GM12878 (cell line): ENCODE data around the gene ME2. TPM values are rescaled to one million over a fixed set of nuclear protein-coding genes. Genes with fewer than 3 reads are reported as not detected.

Experiments used
- ATAC-seq: fragments of 200-7000 bp; cut with Tn5 transposase; 3 replicates; pipeline ENCODE4 v1.9.1; 2020; ENCODE audit warnings: mild to moderate bottlenecking, moderate library complexity
- BruUV-seq: library from RNA; stranded (reverse); fragments of 400-500 nt; replicated peaks from 2 replicates; lab custom pipeline; 2021; lab: Mats Ljungman, UMichigan
- CTCF ChIA-PET: fragments of 300-600 bp; sonication (Branson Sonifier 250); formaldehyde crosslinking; extraction: SDS; loops from one replicate; lab custom pipeline; 2021; ENCODE audit warnings: inconsistent platforms; lab: Yijun Ruan, JAX
- POLR2A ChIA-PET: fragments of 350-600 bp; formaldehyde crosslinking; extraction: SDS; loops from one replicate; lab custom pipeline; 2021; ENCODE audit warnings: inconsistent platforms; lab: Charles Lee
- RAD21 ChIA-PET: fragments of 300-600 bp; sonication (Branson Sonifier 250); formaldehyde crosslinking; loops from one replicate; lab custom pipeline; 2023; ENCODE audit warnings: antibody characterized with exemption; ENCODE audit not compliant: unreplicated experiment; lab: Charles Lee
- SMC1A ChIA-PET: fragments of 300-600 bp; sonication (Branson Sonifier 250); formaldehyde crosslinking; loops from one replicate; lab custom pipeline; 2023; ENCODE audit not compliant: unreplicated experiment, uncharacterized antibody; lab: Charles Lee
- DNase-seq: peaks from one replicate; pipeline ENCODE4 v3.0.0-alpha.2; 2011; ENCODE audit warnings: low read depth, low spot score
- FAIRE-seq: peaks from 3 replicates; lab custom pipeline; 2011; peaks lifted over from hg19 to GRCh38; lab: Jason Lieb, UNC
- H2AFZ ChIP-seq: 2 replicates; pipeline ENCODE4 v1.6.0; 2011; ENCODE audit warnings: low read depth, low read length, control low read depth; ENCODE audit not compliant: control insufficient read depth
- H3K27ac ChIP-seq: 2 replicates; pipeline ENCODE4 v1.5.1; 2011; ENCODE audit warnings: control low read depth; ENCODE audit not compliant: control insufficient read depth, insufficient read depth
- H3K27me3 ChIP-seq, 2 experiments: replicated peaks in 1 of 2; 2 replicates each; pipeline versions ENCODE4 v1.6.0 to v1.6.1; 2011; ENCODE audit warnings: low read length in 1 of 2; ENCODE audit not compliant: control insufficient read depth in 2 of 2, insufficient read depth in 2 of 2
- H3K36me3 ChIP-seq, 2 experiments: 2 replicates each; pipeline ENCODE4 v1.5.1; 2011; ENCODE audit warnings: low read length in 1 of 2; ENCODE audit not compliant: control insufficient read depth in 2 of 2, insufficient read depth in 2 of 2
- H3K4me1 ChIP-seq: 2 replicates; pipeline ENCODE4 v1.6.1; 2011; ENCODE audit warnings: mild to moderate bottlenecking, low read length, moderate library complexity, mixed read lengths; ENCODE audit not compliant: control insufficient read depth, insufficient read depth
- H3K4me2 ChIP-seq: 2 replicates; pipeline ENCODE4 v1.6.0; 2011; ENCODE audit warnings: control low read depth; ENCODE audit not compliant: control insufficient read depth, insufficient read depth
- H3K4me3 ChIP-seq: fragments of 200-600 bp; sonication (generic); 2 replicates; pipeline ENCODE4 v1.5.1; 2016
- H3K79me2 ChIP-seq: 2 replicates; pipeline ENCODE4 v1.6.0; 2011; ENCODE audit warnings: low read length; ENCODE audit not compliant: control insufficient read depth, insufficient read depth
- H3K9ac ChIP-seq: 2 replicates; pipeline ENCODE4 v1.8.0; 2011; ENCODE audit warnings: low read length, control low read depth, mixed read lengths; ENCODE audit not compliant: control insufficient read depth, insufficient read depth
- H3K9me3 ChIP-seq: replicated peaks from 3 replicates; pipeline ENCODE4 v1.5.1; 2011; ENCODE audit warnings: mild to moderate bottlenecking, low read length; ENCODE audit not compliant: control insufficient read depth, insufficient read depth
- H4K20me1 ChIP-seq: 2 replicates; pipeline ENCODE4 v1.6.0; 2011; ENCODE audit not compliant: control insufficient read depth, insufficient read depth
- BACH1 ChIP-seq: fragments of 450-650 bp; IDR thresholded peaks from 2 replicates; pipeline ENCODE4 v1.6.1; 2017; ENCODE audit warnings: mild to moderate bottlenecking, borderline replicate concordance
- E4F1 ChIP-seq: fragments of 450-650 bp; IDR thresholded peaks from 2 replicates; pipeline ENCODE4 v1.6.1; 2018; ENCODE audit warnings: borderline replicate concordance, mild to moderate bottlenecking; ENCODE audit not compliant: partially characterized antibody
- EED ChIP-seq: sonication (generic); IDR thresholded peaks from 2 replicates; pipeline ENCODE4 v1.6.1; 2016; ENCODE audit warnings: antibody characterized with exemption, low read depth
- ESRRA ChIP-seq: IDR thresholded peaks from 2 replicates; pipeline ENCODE4 v1.6.1; 2012; ENCODE audit warnings: mild to moderate bottlenecking, low read length, improper control_type of control experiment
- FOXK2 ChIP-seq: fragments of 450-650 bp; IDR thresholded peaks from 2 replicates; pipeline ENCODE4 v1.6.1; 2017; ENCODE audit warnings: mild to moderate bottlenecking, moderate library complexity
- HCFC1 ChIP-seq: fragments of 150-350 bp; IDR thresholded peaks from 2 replicates; pipeline ENCODE4 v1.6.1; 2014; ENCODE audit warnings: low read length
- IRF5 ChIP-seq: fragments of 450-650 bp; IDR thresholded peaks from 2 replicates; pipeline ENCODE4 v1.6.1; 2017; ENCODE audit warnings: borderline replicate concordance
- LARP7 ChIP-seq: fragments of 450-650 bp; IDR thresholded peaks from 2 replicates; pipeline ENCODE4 v1.6.1; 2017; ENCODE audit warnings: mild to moderate bottlenecking
- MYB ChIP-seq: fragments of 150-350 bp; IDR thresholded peaks from 2 replicates; pipeline ENCODE4 v1.6.1; 2014; ENCODE audit warnings: mild to moderate bottlenecking, low read depth, low read length, borderline replicate concordance
- POLR2AphosphoS2 ChIP-seq: IDR thresholded peaks from 2 replicates; pipeline ENCODE4 v1.6.1; 2011; ENCODE audit warnings: low read depth, mild to moderate bottlenecking, low read length, improper control_type of control experiment, moderate library complexity
- RAD51 ChIP-seq: fragments of 450-650 bp; IDR thresholded peaks from 2 replicates; pipeline ENCODE4 v1.6.1; 2016; ENCODE audit warnings: moderate library complexity, mild to moderate bottlenecking, inconsistent platforms
- REST ChIP-seq: IDR thresholded peaks from 2 replicates; pipeline ENCODE4 v1.6.1; 2012; ENCODE audit warnings: mild to moderate bottlenecking, low read depth, low read length
- SMC3 ChIP-seq: IDR thresholded peaks from 2 replicates; pipeline ENCODE4 v1.6.1; 2011; ENCODE audit warnings: low read length, improper control_type of control experiment, borderline replicate concordance
- TAF1 ChIP-seq: IDR thresholded peaks from 2 replicates; pipeline ENCODE4 v1.6.1; 2011; ENCODE audit warnings: mild to moderate bottlenecking, low read depth, low read length, borderline replicate concordance
- TCF12 ChIP-seq: IDR thresholded peaks from 2 replicates; pipeline ENCODE4 v1.6.1; 2011; ENCODE audit warnings: low read depth, mild to moderate bottlenecking, low read length
- ZBED1 ChIP-seq: IDR thresholded peaks from 2 replicates; pipeline ENCODE4 v1.6.1; 2016; ENCODE audit warnings: borderline replicate concordance
- ZNF217 ChIP-seq: fragments of 450-650 bp; IDR thresholded peaks from 2 replicates; pipeline ENCODE4 v1.6.1; 2017; ENCODE audit warnings: antibody characterized with exemption, mild to moderate bottlenecking
- WGBS: methylation state at CpG from one replicate; pipeline ENCODE4 v1.1.6; 2016; ENCODE audit warnings: low lambda C conversion rate; ENCODE audit not compliant: insufficient replicate concordance, insufficient coverage; ENCODE audit errors: missing lambda C conversion rate; 5-methylcytosine and 5-hydroxymethylcytosine counted together
- in situ Hi-C: fragments of 300-500 bp; cut with MboI; formaldehyde crosslinking; loops from 9 replicates; pipeline ENCODE4 v1.14.3; 2018; ENCODE audit warnings: mixed read lengths
- intact Hi-C: fragments of 100-400 bp; cut with micrococcal nuclease; formaldehyde crosslinking; loops from one replicate; pipeline ENCODE4 v1.14.2; 2022; ENCODE audit not compliant: unreplicated experiment
- polyA plus RNA-seq, 11 experiments: library from polyadenylated mRNA; depleted of rRNA in 4 of 11; unstranded in 6 of 11; stranded (reverse) in 5 of 11; fragments of >200 nt; fragmentation: Nextera tagmentation in 4 of 11; fragmentation: Illumina TruSeq in 1 of 11; extraction: Ambion mirVana in 4 of 11; extraction: Trizol in 1 of 11; gene quantifications; 1 replicate in 1 of 11; 2 replicates in 10 of 11; pipeline versions ENCODE4 v1.2.1 to v1.2.3, GENCODE V29; 2011 to 2016; ENCODE audit warnings: inconsistent platforms in 2 of 11, missing spikeins in 2 of 11, low read depth in 1 of 11
- total RNA-seq, 4 experiments: library from RNA; depleted of rRNA in 3 of 4; stranded (reverse); fragments of >200 nt in 3 of 4; fragmentation: Illumina TruSeq in 1 of 4; extraction: Trizol in 1 of 4; gene quantifications; 2 replicates each; pipeline versions ENCODE4 v1.2.1 to v1.2.3, GENCODE V29; 2013 to 2021

ME2 gene
- total and polyA plus RNA-seq, 10 of the 15 experiments (the other 5 are each of a cell fraction or from before 2014, with no cell fraction given) = 41.3 to 155 (median 133) TPM

GRCh38 chr18:50839341-50839740 lies 39.6 kb upstream of the ME2 start:
- no peak for ATAC-seq
- H3K4me2 ChIP-seq = no peak overlapping the region
- no peak overlapping the region for H3K27ac ChIP-seq
- RAD21 ChIA-PET = no interaction called here
- no peaks in the 10 kb centered on the region for H3K79me2 ChIP-seq
- H3K4me3 ChIP-seq = no peak overlapping the region
- H2AFZ ChIP-seq = no peak overlapping the region
- H3K36me3 ChIP-seq = no peaks in the 10 kb centered on the region
- CTCF ChIA-PET = no interaction called here
- H3K9ac ChIP-seq = no peak overlapping the region
- no peak for FAIRE-seq
- intact Hi-C loops = no loop called here
- TF ChIP-seq E4F1 (no peak), EED (no peak), HCFC1 (no peak), ZBED1 (no peak), SMC3 (no peak), BACH1 (no peak), REST (no peak), ESRRA (no peak), TAF1 (no peak), POLR2AphosphoS2 (no peak), RAD51 (no peak), FOXK2 (no peak), MYB (no peak), TCF12 (no peak), ZNF217 (no peak), LARP7 (no peak), IRF5 (no peak)
- H3K27me3 ChIP-seq = no peaks in the 10 kb centered on the region
- SMC1A ChIA-PET = no interaction called here
- H4K20me1 ChIP-seq = no peaks in the 10 kb centered on the region
- H3K4me1 ChIP-seq = peaks cover 12% of the 10 kb centered on the region
- DNase-seq = no peak
- no peaks in the 10 kb centered on the region for H3K9me3 ChIP-seq
- in situ Hi-C loops = no loop called here
- no TSS peak for BruUV-seq
- WGBS = 73% methylated on average over 2 of the region's 2 CpGs
- POLR2A ChIA-PET = interaction anchor here (0.5 kb wide), 1 partner anchor 632 kb away, joined by 5 read pairs; no protein-coding TSS in a partner anchor
